ENCODE data around the gene EYA2. TPM values are rescaled to one million over a fixed set of nuclear protein-coding genes. Genes with fewer than 3 reads are reported as not detected.

Gene EYA2
- total and polyA plus RNA-seq, 2 donors from 2014 or later = 2.6 to 7.9 TPM

DNA sequence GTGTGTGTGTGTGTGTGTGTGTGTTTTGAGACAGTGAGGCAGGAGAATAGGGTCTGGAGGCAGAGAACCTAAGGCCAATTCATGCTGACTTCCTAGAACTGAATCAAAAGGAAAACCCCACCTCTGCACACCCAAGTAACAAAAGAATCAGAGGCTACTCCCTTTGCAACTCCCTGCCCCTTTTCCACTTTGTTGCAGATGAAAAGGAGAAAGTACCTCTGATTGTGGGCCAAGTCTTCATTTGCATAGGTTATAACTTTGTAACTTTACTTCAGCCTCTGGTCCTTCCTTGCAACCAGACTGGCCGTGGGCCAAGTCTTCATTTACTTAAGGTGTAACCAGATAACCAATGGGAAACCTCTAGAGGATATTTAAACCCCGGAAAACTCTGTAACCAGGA lies 168.8 kb downstream of the EYA2 start:
- H3K9ac ChIP-seq (ENCODE audit: low read length in 3 of 3) = no peak overlapping the region
- TF ChIP-seq, protein P1, sequence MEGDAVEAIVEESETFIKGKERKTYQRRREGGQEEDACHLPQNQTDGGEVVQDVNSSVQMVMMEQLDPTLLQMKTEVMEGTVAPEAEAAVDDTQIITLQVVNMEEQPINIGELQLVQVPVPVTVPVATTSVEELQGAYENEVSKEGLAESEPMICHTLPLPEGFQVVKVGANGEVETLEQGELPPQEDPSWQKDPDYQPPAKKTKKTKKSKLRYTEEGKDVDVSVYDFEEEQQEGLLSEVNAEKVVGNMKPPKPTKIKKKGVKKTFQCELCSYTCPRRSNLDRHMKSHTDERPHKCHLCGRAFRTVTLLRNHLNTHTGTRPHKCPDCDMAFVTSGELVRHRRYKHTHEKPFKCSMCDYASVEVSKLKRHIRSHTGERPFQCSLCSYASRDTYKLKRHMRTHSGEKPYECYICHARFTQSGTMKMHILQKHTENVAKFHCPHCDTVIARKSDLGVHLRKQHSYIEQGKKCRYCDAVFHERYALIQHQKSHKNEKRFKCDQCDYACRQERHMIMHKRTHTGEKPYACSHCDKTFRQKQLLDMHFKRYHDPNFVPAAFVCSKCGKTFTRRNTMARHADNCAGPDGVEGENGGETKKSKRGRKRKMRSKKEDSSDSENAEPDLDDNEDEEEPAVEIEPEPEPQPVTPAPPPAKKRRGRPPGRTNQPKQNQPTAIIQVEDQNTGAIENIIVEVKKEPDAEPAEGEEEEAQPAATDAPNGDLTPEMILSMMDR (IDR thresholded peaks at IDR 0.05; ENCODE audit: borderline replicate concordance, extremely low read depth, insufficient read depth) = no peak
- intact Hi-C loops (cut with DNase I) = no loop called here
- H3K4me1 ChIP-seq (ENCODE audit: control insufficient read depth in 2 of 3, insufficient read depth in 2 of 3, low read depth in 1 of 3, low read length in 3 of 3) = no peaks in the 10 kb centered on the region
- DNase-seq = peak in 1 of 5 donors; percentile 40
- H3K36me3 ChIP-seq (ENCODE audit: control insufficient read depth in 2 of 3, insufficient read depth in 3 of 3, low read length in 3 of 3) = no peaks in the 10 kb centered on the region
- H3K4me3 ChIP-seq (ENCODE audit: low read length in 3 of 3) = no peak overlapping the region
- no peak for FAIRE-seq
- peaks cover 0 to 13% (median 3%) of the 10 kb centered on the region in 3 donors for H3K9me3 ChIP-seq (ENCODE audit: control insufficient read depth in 2 of 3, insufficient read depth in 1 of 3, low read length in 3 of 3)
- no peak overlapping the region for H3K27ac ChIP-seq (ENCODE audit: low read depth in 2 of 2, low read length in 2 of 2)
- H3K27me3 ChIP-seq (ENCODE audit: control insufficient read depth, insufficient read depth, low read length) = no peaks in the 10 kb centered on the region

DNA sequence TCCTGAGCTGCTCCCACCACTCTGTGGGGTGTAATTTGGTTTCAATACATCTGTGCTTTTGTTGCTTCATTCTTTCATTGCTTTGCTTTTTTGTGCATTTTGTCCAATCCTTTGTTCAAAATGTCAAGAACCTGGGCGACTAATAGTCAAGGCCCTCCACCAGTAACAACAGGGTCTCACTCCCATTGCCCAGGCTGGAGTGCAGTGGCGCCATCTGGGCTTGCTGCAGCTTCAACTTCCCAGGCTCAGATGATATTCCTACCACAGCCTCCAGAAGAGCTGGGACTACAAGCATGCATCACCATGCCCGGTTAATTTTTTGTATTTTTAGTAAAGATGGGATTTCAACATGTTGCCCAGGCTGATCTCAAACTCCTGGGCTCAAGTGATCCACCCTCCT lies 169.2 kb downstream of the EYA2 start:
- no peak overlapping the region for H3K27ac ChIP-seq (ENCODE audit: low read depth in 2 of 2, low read length in 2 of 2)
- H3K4me3 ChIP-seq (ENCODE audit: low read length in 3 of 3) = no peak overlapping the region
- H3K27me3 ChIP-seq (ENCODE audit: control insufficient read depth, insufficient read depth, low read length) = no peaks in the 10 kb centered on the region
- no peaks in the 10 kb centered on the region for H3K4me1 ChIP-seq (ENCODE audit: control insufficient read depth in 2 of 3, insufficient read depth in 2 of 3, low read depth in 1 of 3, low read length in 3 of 3)
- no peak for FAIRE-seq
- intact Hi-C loops (cut with DNase I) = no loop called here
- H3K36me3 ChIP-seq (ENCODE audit: control insufficient read depth in 2 of 3, insufficient read depth in 3 of 3, low read length in 3 of 3) = no peaks in the 10 kb centered on the region
- no peak for DNase-seq
- H3K9me3 ChIP-seq (ENCODE audit: control insufficient read depth in 2 of 3, insufficient read depth in 1 of 3, low read length in 3 of 3) = peaks cover 0 to 17% (median 3%) of the 10 kb centered on the region in 3 donors
- TF ChIP-seq, protein P1 (IDR thresholded peaks at IDR 0.05; ENCODE audit: borderline replicate concordance, extremely low read depth, insufficient read depth) = no peak
- H3K9ac ChIP-seq (ENCODE audit: low read length in 3 of 3) = no peak overlapping the region

DNA sequence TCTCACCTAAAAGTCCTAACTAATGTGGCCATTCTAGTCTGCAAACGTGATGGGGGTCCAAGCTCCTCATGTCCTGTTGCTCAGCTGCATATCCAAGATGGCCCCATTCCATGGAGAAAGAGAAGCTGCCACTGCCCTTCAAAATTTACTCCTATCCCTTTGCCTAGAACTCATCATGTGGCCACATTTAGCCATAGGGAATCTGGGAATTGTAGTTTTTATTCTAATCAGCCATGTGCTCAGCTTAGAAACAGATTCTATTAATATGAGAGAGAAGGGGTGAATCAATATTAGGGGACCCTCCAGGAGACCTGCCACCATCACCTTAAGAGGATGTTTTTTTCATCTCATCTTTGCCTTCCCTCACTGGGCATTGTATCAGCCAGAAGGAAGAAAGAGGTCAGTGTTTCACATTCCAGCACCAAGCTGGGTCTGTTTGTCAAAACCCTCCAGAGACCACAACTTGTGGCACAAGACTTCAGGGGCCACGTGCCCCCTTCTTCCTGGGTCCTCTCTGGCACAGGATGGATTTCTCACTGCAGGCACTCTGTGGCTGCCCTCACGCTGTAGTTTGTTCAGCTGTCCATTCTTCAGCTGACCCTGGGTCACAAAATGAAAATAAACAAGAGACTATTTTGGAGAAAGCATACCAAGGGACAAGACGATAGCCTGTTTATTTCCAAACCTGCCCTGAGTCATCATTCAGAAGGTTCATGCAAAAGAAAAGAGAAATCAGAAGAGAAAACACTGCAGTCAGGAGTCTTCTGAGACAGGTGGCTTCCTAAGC lies 172.0 kb downstream of the EYA2 start:
- FAIRE-seq (no peak), DNase-seq (peak in 1 of 5 donors; percentile 43)
- intact Hi-C loops (cut with DNase I) = no loop called here
- no peak overlapping the region for H3K27ac ChIP-seq (ENCODE audit: low read depth in 2 of 2, low read length in 2 of 2)
- H3K4me3 ChIP-seq (ENCODE audit: low read length in 3 of 3) = no peak overlapping the region
- peaks cover 0 to 19% (median 3%) of the 10 kb centered on the region in 3 donors for H3K9me3 ChIP-seq (ENCODE audit: control insufficient read depth in 2 of 3, insufficient read depth in 1 of 3, low read length in 3 of 3)
- no peaks in the 10 kb centered on the region for H3K36me3 ChIP-seq (ENCODE audit: control insufficient read depth in 2 of 3, insufficient read depth in 3 of 3, low read length in 3 of 3)
- TF ChIP-seq, protein P1 (IDR thresholded peaks at IDR 0.05; ENCODE audit: borderline replicate concordance, extremely low read depth, insufficient read depth) = no peak
- no peaks in the 10 kb centered on the region for H3K27me3 ChIP-seq (ENCODE audit: control insufficient read depth, insufficient read depth, low read length)
- H3K4me1 ChIP-seq (ENCODE audit: control insufficient read depth in 2 of 3, insufficient read depth in 2 of 3, low read depth in 1 of 3, low read length in 3 of 3) = no peaks in the 10 kb centered on the region
- no peak overlapping the region for H3K9ac ChIP-seq (ENCODE audit: low read length in 3 of 3)

Measured in kidney (tissue), 14 donors.